NCI-H748 treated with DMSO at 0.1 percent for 48 hours (cell line): Measurements from ENCODE around the gene CASTOR1.

Experiments used
- DNase-seq: peaks from one replicate; lab custom pipeline; 2025; lab: John Stamatoyannopoulos, UW

Gene CASTOR1

DNA sequence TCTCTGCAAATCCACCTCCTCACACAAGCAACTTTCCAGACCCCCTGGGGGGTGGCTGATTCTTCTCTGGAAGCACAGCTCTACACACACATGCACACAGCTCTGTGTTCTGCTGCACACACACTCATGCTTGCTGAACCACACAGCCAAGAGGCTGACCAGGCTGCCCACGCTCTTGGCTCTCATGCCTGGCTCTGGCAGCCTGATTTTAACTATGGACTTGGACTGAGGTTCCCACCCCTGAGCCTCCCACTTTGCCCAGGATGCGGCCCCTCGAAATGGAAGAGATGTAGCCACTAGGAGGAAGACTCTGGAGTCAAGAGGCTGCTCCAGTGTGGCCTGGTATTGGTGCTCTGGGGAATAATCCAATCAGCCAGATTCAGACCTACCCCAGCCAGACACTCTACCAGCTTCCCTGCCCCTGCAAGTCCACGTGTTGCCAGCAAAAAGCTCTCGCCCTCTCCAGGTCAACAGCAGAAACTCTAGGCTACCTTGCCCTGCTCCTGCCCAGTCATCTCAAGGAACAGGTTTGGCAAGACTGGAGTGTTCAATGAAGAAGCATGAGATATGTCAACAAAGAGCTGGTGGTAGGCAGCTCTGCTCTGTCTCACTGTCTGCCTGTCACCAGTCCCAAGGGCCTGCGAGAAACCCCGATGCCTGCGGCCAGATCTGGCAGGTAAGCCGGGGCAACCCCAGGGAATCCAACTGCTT lies 8.8 kb upstream of the CASTOR1 start:
- DNase-seq, result no peak

DNA sequence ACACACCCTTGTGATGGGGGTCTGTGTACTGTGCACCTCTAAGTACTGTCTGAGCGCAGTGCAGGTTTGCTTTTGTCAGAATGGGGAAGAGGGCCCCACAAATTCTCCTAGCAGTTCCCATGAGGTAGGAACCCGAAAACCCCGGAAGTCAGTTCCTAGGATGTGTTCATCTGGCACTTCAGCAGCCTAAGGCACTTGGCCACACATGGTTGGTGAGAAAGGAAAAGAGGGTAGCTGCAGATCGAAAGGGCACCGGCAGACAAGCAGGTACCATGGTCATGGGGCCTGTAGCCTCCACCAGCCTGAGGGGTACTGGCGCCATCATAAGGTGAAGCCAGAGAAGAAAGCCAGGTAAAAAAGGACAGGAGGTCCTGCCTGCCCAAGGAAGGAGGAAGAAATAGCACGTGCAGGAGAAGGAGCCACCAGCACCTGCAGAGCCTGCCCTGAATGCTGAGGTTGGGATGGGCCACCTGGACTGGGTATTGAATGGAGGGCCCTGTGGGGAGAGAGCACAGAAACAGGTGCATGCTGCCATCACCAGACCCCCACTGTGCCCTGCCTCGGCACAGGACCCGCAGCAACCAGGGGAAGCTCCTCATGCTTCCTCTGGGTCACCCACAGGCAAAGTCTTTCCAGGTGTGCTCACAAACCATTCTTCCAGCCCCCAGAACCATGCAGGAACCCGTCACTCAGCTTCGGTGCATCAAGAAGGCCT lies 8.1 kb upstream of the CASTOR1 start:
- DNase-seq, result no peak

DNA sequence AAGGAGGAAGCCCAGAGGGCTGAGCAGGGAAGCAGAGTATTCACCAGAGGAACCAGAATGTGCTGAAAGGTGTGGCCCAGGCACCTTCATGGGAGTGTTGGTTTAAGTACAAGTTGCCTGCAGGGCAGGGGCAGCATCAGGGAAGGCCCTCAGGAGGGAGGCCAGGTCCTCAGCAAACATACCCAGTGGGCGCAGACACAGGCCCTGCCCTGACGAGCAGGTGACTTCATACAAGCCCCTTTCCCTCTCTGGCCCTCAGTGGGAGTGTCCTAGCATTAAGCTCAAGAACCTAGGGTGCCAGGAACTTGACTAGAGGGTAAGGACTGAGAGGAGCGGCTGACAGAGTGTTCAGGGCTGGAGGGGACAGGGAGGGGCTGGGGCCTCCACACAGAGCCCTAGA lies 7.5 kb upstream of the CASTOR1 start:
- DNase-seq, result no peak

DNA sequence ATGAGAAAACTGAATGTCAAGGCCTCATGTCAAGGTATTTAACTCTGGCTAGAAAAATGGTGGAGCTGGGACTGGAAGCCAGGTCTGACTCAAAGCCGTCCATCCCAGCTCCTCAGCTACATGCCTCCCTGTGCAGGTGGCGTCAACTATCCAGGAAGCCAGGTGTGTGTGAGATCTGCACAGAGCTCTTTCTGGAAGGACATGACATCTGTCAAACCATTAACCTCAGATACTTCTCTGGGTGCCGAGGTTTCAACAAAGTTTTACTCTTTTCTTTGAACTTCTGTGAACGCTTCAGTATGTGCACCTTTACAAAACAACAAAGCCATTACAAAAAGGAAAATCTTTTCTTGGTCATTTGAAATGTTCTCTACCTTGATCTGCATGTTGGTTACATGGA lies 7.0 kb upstream of the CASTOR1 start:
- DNase-seq, result no peak

DNA sequence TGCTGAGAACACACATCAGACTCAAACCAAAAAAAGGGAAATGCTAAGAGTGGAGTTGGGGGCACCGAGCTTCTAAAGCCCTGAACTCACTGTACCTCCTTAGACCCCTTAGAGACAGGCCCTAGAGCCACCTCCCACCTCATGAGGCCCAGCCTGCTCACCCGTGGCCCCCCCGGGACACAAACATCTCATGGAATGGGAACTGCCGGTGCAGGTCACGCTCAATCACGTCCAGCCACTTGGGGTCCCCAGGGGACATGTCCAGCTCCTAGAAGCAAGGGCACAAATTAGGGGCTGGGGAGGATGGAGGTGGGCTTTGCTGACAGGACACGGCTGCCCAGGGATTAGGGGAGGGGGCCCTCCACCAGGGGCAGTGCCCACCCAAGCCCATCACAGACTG lies 6.3 kb upstream of the CASTOR1 start:
- no peak for DNase-seq

DNA sequence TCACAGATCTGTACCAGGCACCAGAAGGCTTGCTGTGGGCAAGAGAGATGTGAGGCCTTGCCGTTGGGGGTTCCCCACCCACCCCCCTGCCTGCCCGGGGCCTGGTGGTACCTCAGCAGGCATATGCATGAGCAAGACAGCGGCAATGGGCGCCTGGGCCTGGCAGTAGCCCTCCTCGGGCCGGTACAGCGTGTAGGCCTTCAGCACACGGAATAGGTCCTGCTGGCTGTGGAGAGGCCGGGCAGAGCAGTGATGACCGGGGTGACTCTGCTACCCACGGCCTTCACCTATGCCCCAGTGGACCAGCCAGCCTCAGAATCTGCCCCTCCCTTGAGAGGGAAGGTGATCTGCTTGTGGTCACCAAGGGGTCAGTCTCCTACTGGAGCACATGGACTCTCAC lies 5.5 kb upstream of the CASTOR1 start:
- no peak for DNase-seq

DNA sequence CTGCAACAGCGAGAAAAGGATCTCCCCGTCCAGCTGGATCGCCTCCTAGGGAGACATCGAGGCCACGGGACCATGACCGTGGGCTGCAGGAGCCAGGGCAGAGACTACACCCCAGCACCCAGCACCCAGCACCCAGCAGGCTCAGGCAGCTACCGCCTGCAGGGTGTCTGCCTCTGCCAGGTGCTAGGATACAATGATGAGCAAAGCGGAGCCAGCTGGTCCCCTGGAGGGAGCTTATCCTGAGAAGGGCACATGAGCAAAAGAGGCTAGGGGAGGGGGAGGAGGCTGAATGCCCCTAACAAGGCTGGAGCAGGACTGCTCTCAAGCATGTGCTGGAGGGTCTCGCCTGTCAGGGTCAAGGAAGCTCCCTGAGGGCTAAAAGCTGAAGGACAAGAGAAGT lies 4.8 kb upstream of the CASTOR1 start:
- DNase-seq, result no peak

DNA sequence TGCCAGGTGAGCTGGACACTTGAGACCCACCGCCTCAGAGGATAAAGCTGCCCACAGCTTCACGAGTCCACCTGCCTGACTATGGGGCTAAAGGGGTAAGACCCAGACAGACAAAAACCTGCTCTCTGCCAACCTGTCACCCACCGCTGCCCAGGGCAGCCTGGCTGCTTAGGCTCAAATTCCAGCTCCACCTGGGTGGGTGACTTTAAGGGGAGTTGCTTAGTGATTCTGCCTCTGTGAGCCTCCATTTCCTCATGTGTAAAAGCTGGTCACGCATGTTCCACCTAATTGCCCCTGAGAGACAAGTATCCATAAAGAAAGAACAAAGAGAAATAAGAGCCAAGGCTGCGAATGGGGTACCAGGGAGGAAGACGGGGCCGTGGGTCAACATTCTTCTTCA lies 3.7 kb upstream of the CASTOR1 start:
- DNase-seq, result no peak

DNA sequence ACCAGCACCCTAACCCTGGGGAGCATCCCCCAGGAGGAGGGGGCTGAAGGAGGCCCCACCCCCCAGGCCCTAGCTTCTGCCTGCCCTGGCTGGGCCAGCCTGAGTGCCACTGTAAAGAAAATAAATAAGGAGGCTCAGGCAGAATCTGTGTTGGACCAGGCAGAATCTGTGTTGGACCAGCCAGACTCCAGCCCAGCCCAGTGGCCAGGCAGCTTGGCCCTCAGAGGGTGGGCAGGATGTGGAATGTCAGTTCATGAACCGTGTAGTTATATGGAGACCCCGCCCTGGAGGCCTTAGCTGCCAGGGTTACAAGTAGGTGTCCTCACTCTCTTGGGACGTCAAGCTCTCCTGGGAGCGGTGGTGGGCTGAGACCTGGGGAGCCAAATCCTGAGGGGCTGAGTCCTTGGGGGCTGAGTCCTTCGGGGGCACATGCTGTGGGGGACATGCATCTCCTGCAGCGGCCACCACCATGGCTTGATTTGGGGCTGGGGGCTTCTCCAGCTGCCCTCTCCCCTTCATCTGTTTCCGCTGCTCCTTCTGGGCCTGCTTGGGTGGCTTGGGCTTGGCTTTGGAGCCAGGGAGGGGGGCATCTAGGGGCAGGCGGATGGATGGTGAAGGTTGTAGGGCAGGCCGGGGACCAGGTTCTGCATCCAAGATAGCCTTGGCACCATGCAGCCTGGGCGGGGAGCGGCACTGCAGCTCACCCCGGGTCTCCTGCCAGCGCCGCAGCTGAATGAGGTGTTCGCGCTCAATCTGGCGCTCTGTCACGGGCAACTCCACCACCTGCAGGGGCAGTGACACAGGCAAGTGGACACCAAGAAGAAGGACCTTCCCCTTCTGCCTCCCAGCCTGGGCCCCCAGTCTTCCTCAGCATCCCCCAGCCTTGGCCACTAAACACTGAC lies 3.0 kb upstream of the CASTOR1 start:
- DNase-seq, result no peak

DNA sequence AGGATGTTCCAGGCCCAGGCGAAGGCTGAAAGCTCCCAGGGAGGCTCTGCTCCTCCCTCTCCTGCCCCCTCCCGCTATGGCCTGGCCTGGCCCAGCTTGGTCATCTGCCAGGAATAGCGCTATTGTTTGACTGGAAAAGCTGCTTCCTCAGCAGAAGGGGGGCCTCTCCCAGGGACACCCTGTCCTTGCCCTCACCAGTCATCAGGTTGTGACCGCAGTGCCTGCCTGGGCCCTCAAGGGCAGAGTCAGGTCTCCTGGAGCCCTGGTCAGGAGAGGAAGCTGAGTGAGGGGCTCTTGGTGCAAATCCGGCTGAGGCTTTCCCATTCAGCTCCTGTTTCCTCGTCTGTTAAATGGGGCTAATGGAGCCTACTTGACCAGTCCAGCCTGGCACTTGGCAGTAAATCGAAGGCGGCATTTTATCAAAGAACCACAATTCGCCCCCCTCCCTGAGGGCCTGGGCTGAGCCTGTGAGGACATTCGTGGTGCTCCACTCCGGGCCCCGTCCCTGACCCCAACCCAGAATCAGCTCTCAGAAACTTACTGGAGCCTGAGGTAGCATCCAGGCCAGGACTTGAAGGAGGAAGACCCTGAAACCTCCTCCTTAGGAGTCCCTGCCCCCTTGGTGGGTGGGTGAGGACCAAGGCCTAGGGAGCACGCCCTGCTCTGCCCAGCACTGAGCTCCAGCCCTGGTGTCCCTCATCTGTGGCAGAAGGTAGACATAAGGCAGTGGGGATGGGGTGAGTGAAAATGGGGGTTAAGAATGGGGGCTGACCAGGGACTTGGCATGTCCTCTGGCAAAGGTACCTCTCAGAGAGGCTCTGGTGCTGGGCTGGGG lies 2.0 kb upstream of the CASTOR1 start:
- no peak for DNase-seq

DNA sequence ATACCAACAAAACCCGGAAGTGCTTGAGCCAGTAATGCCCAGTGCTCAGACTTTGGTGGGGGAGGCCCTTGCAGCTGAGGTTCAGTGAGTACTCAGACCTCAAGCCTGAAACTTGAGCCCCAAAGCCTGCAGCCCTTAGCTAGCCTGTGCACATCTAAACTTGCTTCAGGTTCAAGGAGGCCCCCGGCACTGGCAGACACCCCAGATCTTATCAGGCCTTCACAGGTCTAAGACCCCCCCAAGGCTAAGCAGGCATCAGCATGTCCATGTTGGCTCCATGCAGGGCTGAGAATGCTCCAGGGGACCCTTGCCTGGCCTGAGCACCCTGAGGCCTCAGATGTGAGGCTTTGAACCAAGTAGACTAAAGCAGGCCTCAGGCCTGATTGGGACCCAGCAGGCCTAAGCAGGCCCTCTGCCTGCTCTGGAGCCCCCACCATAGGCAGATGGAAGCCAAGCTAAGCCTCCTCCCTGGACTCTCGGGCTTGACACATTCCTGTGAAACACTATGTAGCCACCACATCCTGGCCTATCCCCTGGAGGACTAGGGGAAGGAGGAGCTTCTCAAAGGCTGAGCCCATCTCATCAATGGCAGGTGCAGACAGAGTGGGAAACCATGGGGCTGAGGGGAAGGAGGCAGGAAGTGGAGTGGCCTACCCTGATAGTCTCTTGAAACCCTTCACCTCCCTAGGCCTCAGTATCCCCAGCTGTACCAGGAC lies 1.2 kb upstream of the CASTOR1 start:
- no peak for DNase-seq

DNA sequence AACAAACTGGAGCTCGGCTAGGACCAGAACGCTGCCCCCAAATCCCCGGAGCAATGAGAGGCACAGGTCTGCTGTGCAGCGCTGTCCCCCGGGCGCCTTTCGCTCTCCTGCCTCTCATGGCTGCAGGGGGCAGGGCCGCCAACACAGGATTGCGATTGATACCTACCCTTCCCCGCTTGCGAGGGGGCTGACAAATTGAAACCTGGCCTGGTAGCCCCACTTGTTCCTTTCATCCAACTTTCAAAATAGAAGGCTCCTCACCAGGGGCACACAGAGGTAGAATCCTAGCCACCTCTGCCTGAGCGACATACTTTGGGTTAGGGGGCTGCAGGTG lies 642 bp upstream of the CASTOR1 start:
- DNase-seq, result no peak

DNA sequence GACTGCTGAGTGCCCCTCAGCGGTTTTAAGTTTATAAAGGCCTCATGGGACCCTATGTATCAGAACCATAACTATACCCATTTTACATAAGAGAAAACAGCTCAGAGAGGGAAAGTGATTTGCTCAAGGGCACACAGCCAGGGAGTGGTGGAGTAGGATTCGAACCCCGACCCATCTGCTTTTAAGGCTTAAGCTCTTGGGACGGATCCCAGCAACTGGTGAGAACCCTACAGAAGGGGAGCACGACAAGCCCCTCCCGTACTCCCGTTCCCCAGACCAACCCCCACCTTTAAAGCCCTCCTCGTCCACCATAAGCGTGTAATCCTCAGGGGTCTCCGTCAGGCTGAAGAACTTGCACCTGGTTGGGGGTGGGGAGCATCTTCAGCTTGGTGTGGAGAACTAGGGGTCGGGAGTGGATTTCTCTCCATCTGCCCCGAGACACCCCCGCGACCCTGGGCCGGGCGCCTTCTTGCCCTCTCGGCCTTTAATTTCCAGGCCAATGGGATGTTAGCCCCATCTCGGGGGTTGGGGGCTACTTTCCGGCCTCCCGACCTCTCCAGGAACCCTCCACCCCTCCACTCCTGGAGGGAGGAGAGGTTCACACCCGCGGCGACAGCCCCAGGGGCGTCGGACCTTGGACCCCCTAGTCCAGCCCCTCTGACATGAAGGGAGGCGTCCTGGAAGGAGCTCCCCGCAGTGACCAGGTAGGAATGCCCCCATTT lies 725 bp downstream of the CASTOR1 start:
- DNase-seq, result no peak

DNA sequence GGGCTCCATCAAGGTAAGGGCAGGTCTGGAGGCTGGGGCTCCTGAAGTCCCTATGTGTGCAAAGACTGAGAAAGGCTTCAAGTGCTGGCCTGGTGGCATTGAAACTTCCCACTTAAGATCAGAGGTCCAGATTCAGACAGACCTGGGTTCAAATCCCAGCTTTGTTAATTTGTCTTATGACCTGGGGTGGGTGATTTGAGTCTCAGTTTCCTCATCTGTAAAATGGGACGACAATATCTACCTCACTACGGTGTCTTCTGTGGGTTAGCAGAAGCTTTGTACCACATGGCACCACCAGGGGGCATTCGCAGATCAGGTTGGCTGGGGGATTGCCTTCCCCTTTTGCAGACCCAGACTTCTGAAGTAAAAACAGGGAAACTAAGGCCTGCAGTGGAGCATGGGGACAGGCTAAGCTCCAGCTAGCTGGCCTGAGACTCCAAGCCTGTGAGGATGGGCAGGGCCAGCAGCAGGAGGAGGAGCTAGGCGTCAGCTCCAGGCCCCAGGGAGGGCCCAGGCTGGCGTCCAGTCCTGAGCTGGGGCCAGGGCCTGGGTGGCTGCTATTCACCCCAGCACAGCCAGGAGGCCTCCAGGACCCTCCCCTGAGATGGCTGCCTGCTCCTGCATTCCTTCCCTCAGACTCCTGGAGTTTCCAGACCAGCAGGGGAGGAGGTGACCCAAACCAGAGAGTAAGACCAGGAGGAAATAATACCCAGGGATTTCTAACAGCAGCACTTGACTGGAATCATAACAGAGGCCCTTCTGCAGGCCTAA lies 1.5 kb downstream of the CASTOR1 start:
- no peak for DNase-seq

DNA sequence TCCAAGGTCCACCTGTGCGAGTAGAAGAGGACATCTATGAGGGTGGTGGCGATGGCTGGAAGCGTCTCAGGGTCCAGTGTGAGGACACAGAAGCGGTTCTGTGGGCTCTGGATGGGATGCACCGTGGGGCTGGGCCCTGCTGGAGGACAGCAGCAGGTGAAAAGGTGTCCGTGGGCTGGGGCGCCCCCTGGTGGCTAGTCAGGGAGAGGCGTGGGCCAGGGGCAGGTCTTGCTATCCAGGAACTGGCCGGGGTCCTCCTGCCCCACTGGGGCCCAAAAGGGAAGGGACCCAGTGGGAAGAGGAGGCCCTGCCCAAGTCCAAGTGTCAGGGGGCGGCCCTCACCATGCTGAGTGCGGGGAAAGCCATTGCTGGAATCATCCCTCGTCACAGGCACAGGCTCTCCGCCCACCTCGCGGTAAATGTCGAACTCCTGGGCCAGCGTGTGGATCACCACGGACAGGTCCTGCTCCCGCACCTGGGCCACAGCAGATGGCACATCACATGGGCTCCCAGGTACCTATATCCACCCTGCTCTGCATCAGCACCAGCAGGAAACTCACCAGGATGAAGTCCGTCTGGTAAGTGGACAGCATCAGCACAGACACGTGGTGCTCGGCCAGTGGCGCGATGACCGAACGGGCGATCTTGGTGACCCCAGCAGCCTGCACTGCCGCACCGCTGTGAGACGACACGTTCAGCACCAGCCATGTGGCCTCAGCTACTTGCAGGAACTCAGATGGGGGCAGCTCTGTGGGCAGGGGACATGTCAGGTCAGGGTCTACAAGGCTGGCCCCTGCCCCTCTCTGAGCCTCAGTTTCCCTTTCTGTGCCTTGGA lies 2.3 kb downstream of the CASTOR1 start:
- DNase-seq, result peak; percentile 0

DNA sequence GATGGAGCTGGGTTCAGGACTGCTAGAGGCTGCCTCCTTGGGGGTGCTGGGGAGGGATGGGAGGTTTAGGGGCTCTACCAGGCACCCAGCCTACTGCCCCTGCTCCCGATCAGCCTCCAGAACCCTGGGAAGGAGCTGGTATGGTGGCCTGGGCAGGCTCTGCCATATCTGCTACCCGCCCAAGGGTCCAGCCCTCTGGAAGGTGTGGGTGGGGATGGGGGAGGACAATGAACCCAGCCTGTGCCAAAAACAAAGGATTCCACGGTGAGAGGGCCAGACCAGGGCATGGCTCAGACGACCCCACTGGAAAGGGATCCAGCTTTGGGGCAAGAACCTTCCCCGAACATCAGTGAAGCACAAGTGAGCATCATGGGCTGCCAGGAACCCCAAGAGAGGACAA lies 3.0 kb downstream of the CASTOR1 start:
- no peak for DNase-seq

DNA sequence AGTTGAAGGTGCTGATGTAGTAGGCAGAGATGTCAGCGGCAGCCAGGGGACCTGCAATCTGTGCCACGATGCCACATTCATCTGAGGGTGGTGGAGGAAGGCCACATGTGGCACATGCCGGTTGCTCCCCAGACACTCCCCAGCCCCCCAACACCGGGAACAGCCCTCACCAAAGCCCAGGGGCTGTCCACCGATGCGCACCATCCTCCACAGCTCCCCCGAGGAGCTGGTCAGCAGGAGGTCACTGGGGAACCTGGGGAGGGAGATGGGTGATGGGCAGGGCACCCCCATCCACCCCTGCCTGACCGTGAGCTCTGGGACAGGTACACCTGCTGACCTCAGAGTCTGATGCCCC lies 3.5 kb downstream of the CASTOR1 start:
- DNase-seq, result no peak

DNA sequence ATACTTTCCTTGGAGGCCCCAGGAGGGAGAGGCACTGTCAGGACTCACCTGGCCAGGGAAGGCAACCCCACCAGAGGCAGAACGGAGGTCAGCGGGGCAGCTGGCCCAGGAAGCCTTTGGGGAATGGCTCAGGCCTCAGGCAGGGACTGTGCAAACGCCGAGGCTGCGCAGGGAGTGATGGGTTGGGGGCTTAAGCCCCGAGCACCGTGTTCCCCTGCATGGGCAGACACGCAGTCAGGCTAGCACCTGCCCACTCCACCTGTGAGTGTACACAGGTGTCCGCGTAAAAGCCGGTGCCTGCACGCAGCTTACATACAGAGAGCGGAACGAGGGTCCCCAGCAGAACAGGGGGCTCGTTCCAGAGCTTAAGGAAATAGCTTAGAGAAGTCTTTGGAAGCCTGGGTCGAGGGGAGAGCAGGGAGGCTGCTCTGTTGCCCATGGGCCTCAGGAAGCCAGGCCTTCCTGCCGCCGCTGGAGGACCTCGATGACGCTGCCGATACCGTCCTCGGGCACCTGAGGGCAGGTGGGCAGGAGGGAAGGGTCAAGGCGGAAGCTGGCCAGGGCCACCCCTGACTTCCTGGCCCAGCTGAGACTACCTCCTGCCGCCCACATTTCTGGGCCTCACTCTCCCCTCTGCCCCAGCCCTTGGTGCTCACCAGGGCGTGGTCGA lies 4.0 kb downstream of the CASTOR1 start:
- no peak for DNase-seq

DNA sequence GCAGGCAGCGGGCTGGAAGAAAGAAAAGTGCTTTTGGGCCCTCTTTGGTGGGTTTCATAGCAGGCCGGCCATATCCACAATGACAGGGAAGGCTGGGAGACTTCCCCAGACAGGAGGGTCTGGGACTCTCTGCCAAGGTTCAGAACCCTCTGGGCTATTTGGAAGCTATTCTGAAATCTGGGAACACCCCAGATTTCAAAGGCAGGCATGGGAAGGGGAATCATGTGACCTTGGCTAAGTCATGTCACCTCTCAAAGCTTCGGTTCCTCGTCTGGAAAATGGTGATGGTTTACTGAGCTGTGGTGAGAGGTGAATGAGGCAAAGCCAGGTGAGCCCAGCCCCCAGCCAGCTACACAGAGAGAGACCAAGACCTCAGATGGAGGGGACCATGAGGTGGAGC lies 4.6 kb downstream of the CASTOR1 start:
- no peak for DNase-seq
